AG09309 (cell line): ENCODE results near the gene KCNB1.
"Not testable (repeated sequence)": the region's sequence is repeated elsewhere in the genome, so short reads cannot be mapped to it uniquely, and the experiment has no call there.

Source experiments
- DNase-seq: peaks from one replicate; pipeline ENCODE4 v3.0.0-alpha.2; 2010; ENCODE audit warnings: low read depth
- H3K4me3 ChIP-seq: 2 replicates; pipeline ENCODE4 v1.5.1; 2011; ENCODE audit warnings: mild to moderate bottlenecking, low read depth, low read length, moderate library complexity; ENCODE audit not compliant: control insufficient read depth
- CTCF ChIP-seq: IDR thresholded peaks from 2 replicates; pipeline ENCODE4 v1.5.1; 2011; ENCODE audit warnings: mild to moderate bottlenecking, low read depth, low read length, inconsistent platforms; ENCODE audit not compliant: insufficient read depth, control insufficient read depth; ENCODE audit errors: missing control alignments

Gene KCNB1

GRCh38 chr20:49412953-49413352 lies 69.5 kb downstream of the KCNB1 start:
- DNase-seq, result no peak
- no peak overlapping the region for H3K4me3 ChIP-seq
- no peak for TF ChIP-seq CTCF

GRCh38 chr20:49412254-49412653 lies 70.2 kb downstream of the KCNB1 start:
- TF ChIP-seq CTCF, result no peak
- no peak overlapping the region for H3K4me3 ChIP-seq
- DNase-seq, result no peak

- no peak for TF ChIP-seq CTCF
- no peak for DNase-seq
- no peak overlapping the region for H3K4me3 ChIP-seq
Measured at GRCh38 chr20:49411221-49411925, 71.1 kb downstream of the KCNB1 start.

GRCh38 chr20:49409975-49410621 lies 72.4 kb downstream of the KCNB1 start:
- not testable (repeated sequence) for H3K4me3 ChIP-seq, DNase-seq

GRCh38 chr20:49409302-49409974 lies 73.0 kb downstream of the KCNB1 start:
- DNase-seq, result no peak
- no peak for TF ChIP-seq CTCF
- H3K4me3 ChIP-seq, result no peak overlapping the region

GRCh38 chr20:49408509-49409104 lies 73.9 kb downstream of the KCNB1 start:
- H3K4me3 ChIP-seq, result no peak overlapping the region
- no peak for TF ChIP-seq CTCF
- DNase-seq, result no peak

- no peak overlapping the region for H3K4me3 ChIP-seq
- no peak for TF ChIP-seq CTCF
- no peak for DNase-seq
Measured at GRCh38 chr20:49406666-49407065, 75.8 kb downstream of the KCNB1 start.
